Measurements from ENCODE around the gene ASPM.

The ASPM gene

DNA sequence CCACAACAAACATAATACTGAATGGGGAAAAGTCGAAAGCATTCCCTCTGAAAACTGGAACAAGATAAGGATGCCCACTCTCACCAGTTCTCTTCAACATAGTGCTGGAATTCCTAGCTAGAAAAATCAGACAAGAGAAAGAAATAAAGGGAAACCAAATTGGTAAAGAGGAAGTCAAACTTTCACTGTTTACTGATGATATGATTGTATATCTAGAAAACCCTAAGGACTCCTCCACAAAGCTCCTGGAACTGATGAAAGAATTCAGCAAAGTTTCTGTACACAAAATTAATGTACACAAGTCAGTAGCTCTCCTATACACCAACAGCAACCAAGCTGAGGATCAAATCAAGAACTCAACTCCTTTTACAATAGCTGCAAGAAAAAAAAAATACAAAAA, 72.5 kb downstream of the ASPM start:
- no peak for TF ChIP-seq CTCF (IDR thresholded peaks at IDR 0.05; ENCODE audit: control insufficient read depth, extremely low read depth, insufficient read depth)
- no peak overlapping the region for H3K4me3 ChIP-seq (ENCODE audit: low read depth, low read length)
- no peak for DNase-seq (ENCODE audit: low read depth)

DNA sequence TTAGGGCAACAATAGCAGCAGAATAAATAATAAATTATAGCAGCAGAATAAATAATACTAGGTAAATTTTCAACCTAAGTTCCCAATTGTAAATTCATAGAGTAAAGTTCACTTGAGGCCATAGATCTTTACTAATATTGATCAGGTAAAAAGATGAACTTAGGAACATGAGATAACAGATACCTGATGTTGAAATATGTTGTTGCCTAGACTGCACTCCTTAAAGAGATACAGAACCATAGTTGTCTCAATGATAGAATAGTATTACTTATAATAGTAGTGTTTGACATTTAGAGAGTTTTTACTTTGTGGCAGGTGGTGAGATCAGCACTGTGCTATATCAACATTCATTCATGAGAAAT, 79.0 kb downstream of the ASPM start:
- H3K4me3 ChIP-seq (ENCODE audit: low read depth, low read length): no peak overlapping the region
- no peak for DNase-seq (ENCODE audit: low read depth)
- no peak for TF ChIP-seq CTCF (IDR thresholded peaks at IDR 0.05; ENCODE audit: control insufficient read depth, extremely low read depth, insufficient read depth)

DNA sequence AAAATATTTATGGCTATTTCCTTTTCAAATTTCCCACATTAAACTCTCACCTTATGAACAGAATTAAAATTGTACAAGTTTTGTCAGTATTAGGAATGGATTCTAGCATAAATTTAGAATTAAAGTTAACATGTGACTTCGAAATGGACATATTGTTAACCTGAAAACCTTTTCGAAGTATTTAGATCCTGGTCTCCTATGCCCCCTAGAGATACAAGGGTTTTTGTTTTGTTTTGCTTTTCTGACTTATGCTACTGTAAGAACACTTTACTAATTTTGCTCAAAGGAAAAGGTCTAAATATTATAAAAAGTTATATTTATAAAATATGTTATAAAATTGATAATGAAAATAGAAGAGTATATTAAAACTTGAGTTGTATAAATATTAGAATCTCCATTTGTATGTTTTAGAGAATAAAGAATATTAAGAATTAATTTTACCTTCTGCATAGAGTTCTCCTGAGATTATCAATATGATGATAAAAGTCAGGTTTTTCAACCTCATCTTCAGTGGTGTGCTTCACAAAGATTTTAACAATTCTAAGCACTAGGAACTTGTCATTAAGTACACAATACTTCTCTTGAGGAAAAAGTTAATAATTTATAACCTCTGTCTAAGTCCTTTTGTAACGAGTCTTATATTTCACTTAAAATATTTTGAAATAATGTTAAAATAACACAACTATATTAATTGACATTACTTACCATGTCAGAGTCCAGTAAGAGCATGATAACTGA, 79.6 kb downstream of the ASPM start, which contains the start of gene F13B:
Gene F13B, minus strand, starts transcription at position 542 of the 738 bp plus-strand sequence. Its CDS starts 37 bp downstream, at position 505.
- H3K4me3 ChIP-seq (ENCODE audit: low read depth, low read length): no peak within 1 kb of the TSS
- TF ChIP-seq CTCF (IDR thresholded peaks at IDR 0.05; ENCODE audit: control insufficient read depth, extremely low read depth, insufficient read depth): peak; percentile 41
- DNase-seq (ENCODE audit: low read depth): no peak

GRCh38 chr1:197066277-197066676, 80.2 kb downstream of the ASPM start:
- H3K4me3 ChIP-seq (ENCODE audit: low read depth, low read length): no peak overlapping the region
- TF ChIP-seq CTCF (IDR thresholded peaks at IDR 0.05; ENCODE audit: control insufficient read depth, extremely low read depth, insufficient read depth): no peak
- DNase-seq (ENCODE audit: low read depth): no peak

DNA sequence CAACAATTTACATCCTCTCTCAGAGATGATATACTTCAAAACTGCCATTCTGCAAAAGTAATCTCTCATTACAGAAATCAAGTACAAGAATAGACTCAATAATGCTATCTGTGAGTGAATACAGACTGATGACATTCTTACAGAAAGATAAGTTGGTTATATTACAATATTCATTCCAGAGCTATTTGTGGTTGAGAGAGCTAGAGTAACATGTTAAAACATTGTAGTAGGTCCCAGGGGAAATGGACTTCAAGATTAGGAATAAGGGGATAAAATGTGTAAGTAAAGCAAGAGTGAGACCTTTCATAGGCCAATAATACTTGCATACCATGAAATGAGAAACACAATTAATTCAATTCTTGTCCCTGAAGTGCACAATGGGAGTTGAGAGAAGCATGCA, 80.9 kb downstream of the ASPM start:
- H3K4me3 ChIP-seq (ENCODE audit: low read depth, low read length): no peak overlapping the region
- no peak for DNase-seq (ENCODE audit: low read depth)
- no peak for TF ChIP-seq CTCF (IDR thresholded peaks at IDR 0.05; ENCODE audit: control insufficient read depth, extremely low read depth, insufficient read depth)

DNA sequence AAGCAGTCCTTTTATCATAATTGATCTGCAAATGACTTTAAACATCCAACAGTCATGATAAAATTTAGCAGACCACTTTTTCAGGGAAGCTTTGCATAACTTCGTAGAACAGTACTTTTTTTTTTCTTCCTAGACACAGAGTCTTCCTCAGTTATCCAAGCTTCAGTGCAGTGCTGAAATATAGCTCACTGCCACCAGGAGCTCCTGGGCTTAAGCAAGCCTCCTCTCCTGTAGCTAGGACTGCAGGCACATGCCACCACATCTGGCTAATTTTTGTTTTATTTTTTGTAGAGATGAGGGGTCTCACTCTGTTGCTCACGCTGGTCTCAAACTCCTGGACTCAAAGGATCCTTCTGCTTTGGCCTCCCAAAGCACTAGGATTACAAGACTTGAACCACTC, 83.3 kb downstream of the ASPM start:
- H3K4me3 ChIP-seq (ENCODE audit: low read depth, low read length): no peak overlapping the region
- DNase-seq (ENCODE audit: low read depth): no peak
- TF ChIP-seq CTCF (IDR thresholded peaks at IDR 0.05; ENCODE audit: control insufficient read depth, extremely low read depth, insufficient read depth): no peak

- H3K4me3 ChIP-seq (ENCODE audit: low read depth, low read length): no peak overlapping the region
- no peak for TF ChIP-seq CTCF (IDR thresholded peaks at IDR 0.05; ENCODE audit: control insufficient read depth, extremely low read depth, insufficient read depth)
- no peak for DNase-seq (ENCODE audit: low read depth)
Observed at GRCh38 chr1:197062692-197063091, 83.8 kb downstream of the ASPM start.
